ENCODE results near the gene KRTCAP2. TPM values are rescaled to one million over a fixed set of nuclear protein-coding genes. Genes with fewer than 3 reads are reported as not detected.
"Not testable (repeated sequence)": the region's sequence is repeated elsewhere in the genome, so short reads cannot be mapped to it uniquely, and the experiment has no call there.

KRTCAP2 gene
- total RNA-seq, 1 experiment from 2014 or later, result 179 TPM

GRCh38 chr1:155218854-155219591 is 45.9 kb upstream of the KRTCAP2 start:
- POLR2A ChIA-PET (ENCODE audit: low non-redundant PET), result no interaction called here
- no peaks in the 10 kb centered on the region for H3K36me3 ChIP-seq (ENCODE audit: insufficient read depth, low read length, poor library complexity, severe bottlenecking)
- CTCF ChIA-PET, result no interaction called here
- no peaks in the 10 kb centered on the region for H3K27me3 ChIP-seq (replicated peaks; ENCODE audit: insufficient read depth, low read depth, low read length, poor library complexity)
- peak; percentile 83 for DNase-seq (ENCODE audit: low spot score)
- TF ChIP-seq CTCF (conservative IDR thresholded peaks at IDR 0.05; ENCODE audit: low read depth, low read length) (no peak), EZH2 (IDR thresholded peaks at IDR 0.05; ENCODE audit: borderline replicate concordance, low read depth, low read length, poor library complexity, severe bottlenecking) (no peak)
- no TSS peak for BruUV-seq (replicated peaks)
- peaks cover 6% of the 10 kb centered on the region for H3K4me1 ChIP-seq (ENCODE audit: insufficient read depth, low read length, poor library complexity, severe bottlenecking)
- intact Hi-C loops (cut with micrococcal nuclease; ENCODE audit: unreplicated experiment), result no loop called here
- no peaks in the 10 kb centered on the region for H3K9me3 ChIP-seq (ENCODE audit: low read depth, low read length, poor library complexity, severe bottlenecking)
- H3K4me3 ChIP-seq (ENCODE audit: low read depth, low read length, poor library complexity, severe bottlenecking), result no peak overlapping the region
- H3K27ac ChIP-seq (ENCODE audit: low read depth, low read length, poor library complexity, severe bottlenecking), result no peak overlapping the region

- H3K4me3 ChIP-seq (ENCODE audit: low read depth, low read length, poor library complexity, severe bottlenecking); H3K27ac ChIP-seq (ENCODE audit: low read depth, low read length, poor library complexity, severe bottlenecking); H3K36me3 ChIP-seq (ENCODE audit: insufficient read depth, low read length, poor library complexity, severe bottlenecking); BruUV-seq (replicated peaks); DNase-seq (ENCODE audit: low spot score); H3K9me3 ChIP-seq (ENCODE audit: low read depth, low read length, poor library complexity, severe bottlenecking); H3K27me3 ChIP-seq (replicated peaks; ENCODE audit: insufficient read depth, low read depth, low read length, poor library complexity); H3K4me1 ChIP-seq (ENCODE audit: insufficient read depth, low read length, poor library complexity, severe bottlenecking); intact Hi-C loops (cut with micrococcal nuclease; ENCODE audit: unreplicated experiment); POLR2A ChIA-PET (ENCODE audit: low non-redundant PET); CTCF ChIA-PET: not testable (repeated sequence)
Measured at GRCh38 chr1:155214702-155215101, 41.6 kb upstream of the KRTCAP2 start.

GRCh38 chr1:155212051-155212440 is 38.9 kb upstream of the KRTCAP2 start:
- H3K9me3 ChIP-seq (ENCODE audit: low read depth, low read length, poor library complexity, severe bottlenecking); H3K4me3 ChIP-seq (ENCODE audit: low read depth, low read length, poor library complexity, severe bottlenecking); H3K27me3 ChIP-seq (replicated peaks; ENCODE audit: insufficient read depth, low read depth, low read length, poor library complexity); DNase-seq (ENCODE audit: low spot score); intact Hi-C loops (cut with micrococcal nuclease; ENCODE audit: unreplicated experiment); CTCF ChIA-PET; POLR2A ChIA-PET (ENCODE audit: low non-redundant PET); BruUV-seq (replicated peaks); H3K27ac ChIP-seq (ENCODE audit: low read depth, low read length, poor library complexity, severe bottlenecking); H3K36me3 ChIP-seq (ENCODE audit: insufficient read depth, low read length, poor library complexity, severe bottlenecking): not testable (repeated sequence)
- peaks cover 15% of the 10 kb centered on the region for H3K4me1 ChIP-seq (ENCODE audit: insufficient read depth, low read length, poor library complexity, severe bottlenecking)

- CTCF ChIA-PET; H3K27me3 ChIP-seq (replicated peaks; ENCODE audit: insufficient read depth, low read depth, low read length, poor library complexity); BruUV-seq (replicated peaks); H3K4me3 ChIP-seq (ENCODE audit: low read depth, low read length, poor library complexity, severe bottlenecking); POLR2A ChIA-PET (ENCODE audit: low non-redundant PET); H3K36me3 ChIP-seq (ENCODE audit: insufficient read depth, low read length, poor library complexity, severe bottlenecking); H3K27ac ChIP-seq (ENCODE audit: low read depth, low read length, poor library complexity, severe bottlenecking); DNase-seq (ENCODE audit: low spot score); H3K9me3 ChIP-seq (ENCODE audit: low read depth, low read length, poor library complexity, severe bottlenecking); intact Hi-C loops (cut with micrococcal nuclease; ENCODE audit: unreplicated experiment): not testable (repeated sequence)
- H3K4me1 ChIP-seq (ENCODE audit: insufficient read depth, low read length, poor library complexity, severe bottlenecking), result peaks cover 16% of the 10 kb centered on the region
Measured at GRCh38 chr1:155211381-155212050, 38.4 kb upstream of the KRTCAP2 start.

Measured in A673 (cell line).